Thyroid gland (tissue), 4 donors: ENCODE results near the gene SHISA7. TPM values are rescaled to one million over a fixed set of nuclear protein-coding genes. Genes with fewer than 3 reads are reported as not detected.

Experiments
- DNase-seq, 2 donors: peaks; one replicate each; pipeline ENCODE4 v3.0.0-alpha.2; 2019
- H3K27ac ChIP-seq, 3 donors: fragments of 200-600 bp; sonication (generic); 1 replicate in 2 of 3; 2 replicates in 1 of 3; pipeline ENCODE4 v1.5.1; 2016 to 2019; ENCODE audit warnings: mild to moderate bottlenecking in 1 of 3, moderate library complexity in 1 of 3
- H3K27me3 ChIP-seq: fragments of 200-600 bp; sonication (generic); one replicate; pipeline ENCODE4 v1.5.1; 2019
- H3K36me3 ChIP-seq, 2 donors: fragments of 200-600 bp; sonication (generic); one replicate each; pipeline ENCODE4 v1.5.1; 2016 to 2019
- H3K4me1 ChIP-seq, 2 donors: fragments of 200-600 bp; sonication (generic); one replicate each; pipeline ENCODE4 v1.5.1; 2017 to 2019
- H3K4me3 ChIP-seq, 3 donors: fragments of 200-600 bp; sonication (generic); replicated peaks in 1 of 3; 1 replicate in 2 of 3; 2 replicates in 1 of 3; pipeline ENCODE4 v1.5.1; 2016; ENCODE audit warnings: mild to moderate bottlenecking in 1 of 3
- H3K9me3 ChIP-seq: fragments of 200-600 bp; sonication (generic); one replicate; pipeline ENCODE4 v1.5.1; 2017
- CTCF ChIP-seq, 6 experiments: fragments of 200-600 bp in 3 of 6; fragments of 450-650 bp in 3 of 6; sonication (generic) in 3 of 6; IDR thresholded peaks; one replicate each; pipeline ENCODE4 v1.5.1; 2016 to 2019; ENCODE audit warnings: antibody characterized with exemption in 6 of 6, mild to moderate bottlenecking in 2 of 6, inconsistent platforms in 1 of 6, moderate library complexity in 1 of 6
- POLR2A ChIP-seq, 2 donors: fragments of 450-650 bp; IDR thresholded peaks; one replicate each; pipeline ENCODE4 v1.6.1; 2017; ENCODE audit warnings: antibody characterized with exemption in 2 of 2, mild to moderate bottlenecking in 2 of 2, moderate library complexity in 1 of 2
- WGBS, 2 donors: methylation state at CpG; one replicate each; pipeline ENCODE4 v1.1.5; 2017; 5-methylcytosine and 5-hydroxymethylcytosine counted together
- intact Hi-C: fragments of 100-400 bp; cut with DNase I; formaldehyde crosslinking; loops from one replicate; pipeline ENCODE4 v1.15.1; 2023
- total RNA-seq, 4 donors: library from RNA; depleted of rRNA; stranded (reverse); fragments of >200 nt; gene quantifications; one replicate each; pipeline ENCODE4 v1.2.3, GENCODE V29; 2016

SHISA7 gene
- total RNA-seq, 4 donors from 2014 or later: not detected

GRCh38 chr19:55464039-55464661 is 21.1 kb upstream of the SHISA7 start:
- intact Hi-C loops: no loop called here

GRCh38 chr19:55463583-55464031 is 20.5 kb upstream of the SHISA7 start:
- WGBS, 2 donors: 76 to 79% methylated on average over 13 to 15 of the region's 15 CpGs
- no peak for TF ChIP-seq CTCF (IDR thresholded peaks at IDR 0.05)
- no peak for TF ChIP-seq POLR2A (IDR thresholded peaks at IDR 0.05)
- Histone ChIP-seq H3K9me3 (no peaks in the 10 kb centered on the region), H3K4me1 (peaks cover 0 to 20% of the 10 kb centered on the region in 2 donors), H3K27me3 (no peaks in the 10 kb centered on the region), H3K36me3 (no peaks in the 10 kb centered on the region), H3K27ac (no peak overlapping the region), H3K4me3 (no peak overlapping the region)
- intact Hi-C loops: loop anchor here (2.0 kb wide), 1 partner anchor 39 kb away; no protein-coding TSS in a partner anchor
- no peak for DNase-seq

More at GRCh38 chr19:55464039-55464661, 21.1 kb upstream of the SHISA7 start:
- no peaks in the 10 kb centered on the region for H3K36me3 ChIP-seq
- no peaks in the 10 kb centered on the region for H3K9me3 ChIP-seq
- WGBS, 2 donors: 51 to 68% methylated on average over 4 to 17 of the region's 23 CpGs
- H3K4me3 ChIP-seq: no peak overlapping the region
- TF ChIP-seq CTCF (IDR thresholded peaks at IDR 0.05) (no peak), POLR2A (IDR thresholded peaks at IDR 0.05) (no peak)
- peaks cover 0 to 20% of the 10 kb centered on the region in 2 donors for H3K4me1 ChIP-seq
- DNase-seq: no peak
- H3K27ac ChIP-seq: no peak overlapping the region
- H3K27me3 ChIP-seq: no peaks in the 10 kb centered on the region

DNA sequence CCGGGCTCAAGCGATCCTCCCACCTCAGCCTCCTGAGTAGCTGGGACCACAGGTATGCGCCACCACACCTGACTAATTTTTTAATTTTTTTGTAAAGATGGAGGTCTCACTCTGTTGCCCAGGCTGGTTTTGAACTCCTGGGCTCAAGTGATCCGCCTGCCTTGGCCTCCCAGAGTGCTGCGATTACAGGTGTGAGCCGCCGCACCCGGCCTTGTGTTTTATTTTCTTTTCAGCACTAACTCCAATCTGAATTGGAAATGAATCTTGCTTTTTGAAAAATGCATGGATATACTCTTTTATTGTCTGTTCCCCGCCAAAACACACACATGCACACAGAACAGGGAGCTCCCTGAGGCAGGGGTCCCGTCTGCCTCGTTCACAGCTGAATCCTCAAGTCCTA is 19.6 kb upstream of the SHISA7 start:
- intact Hi-C loops: loop anchor here (2.0 kb wide), 1 partner anchor 40 kb away; no protein-coding TSS in a partner anchor
- H3K4me1 ChIP-seq: peaks cover 0 to 16% of the 10 kb centered on the region in 2 donors
- DNase-seq: no peak

GRCh38 chr19:55461974-55462626 is 19.0 kb upstream of the SHISA7 start:
- Histone ChIP-seq H3K27me3 (no peaks in the 10 kb centered on the region), H3K36me3 (no peaks in the 10 kb centered on the region), H3K4me3 (peak overlapping the region in 2 of 3 donors; percentile 35 to 60), H3K27ac (peak overlapping the region; percentile 47 to 63 (median 54)), H3K9me3 (no peaks in the 10 kb centered on the region), H3K4me1 (peaks cover 0 to 13% of the 10 kb centered on the region in 2 donors)
- intact Hi-C loops: loop anchor here (2.0 kb wide), 1 partner anchor 41 kb away; no protein-coding TSS in a partner anchor
- WGBS, 2 donors: 15 to 18% methylated on average over 15 to 27 of the region's 27 CpGs
- DNase-seq: no peak
- TF ChIP-seq POLR2A (IDR thresholded peaks at IDR 0.05): peak in 1 of 2 donors; percentile 67
- TF ChIP-seq CTCF (IDR thresholded peaks at IDR 0.05): no peak

More for the DNA sequence above, 19.6 kb upstream of the SHISA7 start:
- Histone ChIP-seq H3K4me3 (no peak overlapping the region), H3K36me3 (no peaks in the 10 kb centered on the region), H3K27ac (no peak overlapping the region), H3K9me3 (no peaks in the 10 kb centered on the region), H3K27me3 (no peaks in the 10 kb centered on the region)
- TF ChIP-seq POLR2A (IDR thresholded peaks at IDR 0.05): no peak
- no peak for TF ChIP-seq CTCF (IDR thresholded peaks at IDR 0.05)
- 67 to 78% methylated on average over 11 of the region's 11 CpGs for WGBS, 2 donors
